Measurements from ENCODE around the gene C5orf22. TPM values are rescaled to one million over a fixed set of nuclear protein-coding genes. Genes with fewer than 3 reads are reported as not detected.
"Not testable (repeated sequence)": the region's sequence is repeated elsewhere in the genome, so short reads cannot be mapped to it uniquely, and the experiment has no call there.

The C5orf22 gene
- total RNA-seq, 2 experiments from 2014 or later = 25.1 to 29.0 TPM

- ChIA-PET CTCF (no interaction called here), POLR2A (no interaction called here)
- no peak for DNase-seq
- H3K4me1 Mint-ChIP-seq (ENCODE audit: low read depth) = no peaks in the 10 kb centered on the region
- peaks cover 8% of the 10 kb centered on the region for H3K27me3 Mint-ChIP-seq
- no peaks in the 10 kb centered on the region for H3K9me3 Mint-ChIP-seq
- H3K4me3 Mint-ChIP-seq = no peak overlapping the region
- H3K36me3 Mint-ChIP-seq = no peaks in the 10 kb centered on the region
- no peak overlapping the region for H3K27ac Mint-ChIP-seq
- intact Hi-C loops (cut with micrococcal nuclease) = no loop called here
Measured at GRCh38 chr5:31585166-31585894, 53.2 kb downstream of the C5orf22 start.

DNA sequence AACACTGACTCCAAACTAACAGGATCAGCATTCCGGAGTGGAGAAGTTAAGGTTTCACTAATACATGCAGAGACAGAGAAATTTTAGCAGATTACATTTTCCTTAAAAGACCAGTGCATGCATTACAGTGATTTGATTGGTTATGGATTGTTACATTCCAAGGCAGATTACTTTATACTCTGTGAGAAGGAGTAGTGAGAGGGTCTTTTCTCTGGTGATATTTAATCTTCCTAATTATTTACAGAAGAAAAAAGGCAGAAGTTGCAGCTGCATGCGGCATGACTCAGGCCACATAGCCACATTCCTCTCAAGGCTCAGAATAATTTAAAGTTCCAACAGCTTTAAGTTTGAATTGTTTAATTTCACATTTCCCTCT is 53.8 kb downstream of the C5orf22 start:
- Mint-ChIP-seq H3K9me3 (no peaks in the 10 kb centered on the region), H3K27ac (no peak overlapping the region), H3K27me3 (peaks cover 8% of the 10 kb centered on the region), H3K4me3 (no peak overlapping the region), H3K4me1 (ENCODE audit: low read depth) (no peaks in the 10 kb centered on the region), H3K36me3 (no peaks in the 10 kb centered on the region)
- ChIA-PET POLR2A (no interaction called here), CTCF (no interaction called here)
- DNase-seq = no peak
- intact Hi-C loops (cut with micrococcal nuclease) = no loop called here

DNA sequence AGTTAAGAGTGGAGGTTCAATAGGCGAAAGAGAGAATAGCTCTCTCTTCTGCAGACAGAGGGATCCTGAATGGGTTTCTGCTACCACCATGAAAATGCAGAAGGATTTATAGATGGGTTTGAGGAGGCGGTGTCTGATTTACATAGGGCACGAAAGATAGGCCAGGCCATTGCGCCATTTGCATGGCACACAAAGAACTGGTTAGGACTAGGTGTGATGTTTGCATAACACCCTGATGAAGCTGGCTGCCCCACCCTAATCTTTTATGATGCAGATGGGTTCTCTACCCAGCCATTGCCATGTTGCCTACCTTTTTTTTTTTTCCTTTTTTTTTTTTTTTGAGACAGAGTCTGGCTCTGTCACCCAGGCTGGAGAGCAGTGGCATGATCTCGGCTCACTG is 55.4 kb downstream of the C5orf22 start:
- H3K4me3 Mint-ChIP-seq = no peak overlapping the region
- H3K4me1 Mint-ChIP-seq (ENCODE audit: low read depth) = no peaks in the 10 kb centered on the region
- ChIA-PET CTCF (no interaction called here), POLR2A (no interaction called here)
- H3K9me3 Mint-ChIP-seq = no peaks in the 10 kb centered on the region
- H3K27me3 Mint-ChIP-seq = peaks cover 8% of the 10 kb centered on the region
- DNase-seq = no peak
- H3K27ac Mint-ChIP-seq = no peak overlapping the region
- intact Hi-C loops (cut with micrococcal nuclease) = no loop called here
- H3K36me3 Mint-ChIP-seq = no peaks in the 10 kb centered on the region

GRCh38 chr5:31593665-31594064 is 61.6 kb downstream of the C5orf22 start:
- intact Hi-C loops (cut with micrococcal nuclease) = no loop called here
- Mint-ChIP-seq H3K27me3 (peaks cover 5% of the 10 kb centered on the region), H3K4me3 (no peak overlapping the region), H3K4me1 (ENCODE audit: low read depth) (no peaks in the 10 kb centered on the region), H3K27ac (no peak overlapping the region), H3K36me3 (no peaks in the 10 kb centered on the region), H3K9me3 (no peaks in the 10 kb centered on the region)
- ChIA-PET POLR2A (no interaction called here), CTCF (interaction anchor here (0.6 to 0.9 kb wide), 2 partner anchors 44 to 45 kb away, joined by 4 read pairs; partner anchors contain the start of gene PDZD2)
- no peak for DNase-seq

DNA sequence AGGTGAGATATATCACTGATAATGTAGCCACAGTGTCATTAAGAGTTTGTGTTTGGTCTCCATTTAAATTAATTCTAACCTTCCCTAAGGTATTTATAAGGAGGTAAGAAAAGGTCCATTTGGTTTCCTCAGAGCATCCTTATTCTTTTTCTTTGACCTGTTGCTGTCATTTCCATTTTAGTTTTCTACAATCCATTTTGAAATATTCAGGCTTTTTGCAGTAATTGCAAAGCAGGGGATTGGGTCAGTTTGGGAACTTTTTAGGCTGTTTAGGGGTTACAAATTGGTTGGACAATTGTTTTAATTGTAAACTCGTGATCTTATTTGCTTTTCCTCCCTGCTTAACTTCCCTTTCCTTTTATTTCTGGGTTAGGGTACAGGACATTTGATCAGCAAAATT is 64.3 kb downstream of the C5orf22 start:
- no peaks in the 10 kb centered on the region for H3K4me1 Mint-ChIP-seq (ENCODE audit: low read depth)
- intact Hi-C loops (cut with micrococcal nuclease) = no loop called here
- DNase-seq = no peak
- H3K36me3 Mint-ChIP-seq = no peaks in the 10 kb centered on the region
- H3K4me3 Mint-ChIP-seq = no peak overlapping the region
- ChIA-PET POLR2A (no interaction called here), CTCF (no interaction called here)
- H3K27me3 Mint-ChIP-seq = peaks cover 5% of the 10 kb centered on the region
- no peaks in the 10 kb centered on the region for H3K9me3 Mint-ChIP-seq
- no peak overlapping the region for H3K27ac Mint-ChIP-seq

- ChIA-PET CTCF (interaction anchor here (0.6 to 1.1 kb wide), 6 partner anchors 10 to 494 kb away, joined by 3 to 5 read pairs (median 3); partner anchors contain the start of genes C5orf22 and DROSHA), POLR2A (no interaction called here)
- no peaks in the 10 kb centered on the region for H3K36me3 Mint-ChIP-seq
- H3K27ac Mint-ChIP-seq = no peak overlapping the region
- H3K4me3 Mint-ChIP-seq = no peak overlapping the region
- peaks cover 5% of the 10 kb centered on the region for H3K27me3 Mint-ChIP-seq
- DNase-seq = no peak
- intact Hi-C loops (cut with micrococcal nuclease) = no loop called here
- no peaks in the 10 kb centered on the region for H3K4me1 Mint-ChIP-seq (ENCODE audit: low read depth)
- H3K9me3 Mint-ChIP-seq = no peaks in the 10 kb centered on the region
Measured at GRCh38 chr5:31598640-31599611, 66.8 kb downstream of the C5orf22 start.

- DNase-seq, CTCF ChIA-PET: not testable (repeated sequence)
Measured at GRCh38 chr5:31602305-31602704, 70.2 kb downstream of the C5orf22 start.

GRCh38 chr5:31604240-31604639 is 72.1 kb downstream of the C5orf22 start:
- POLR2A ChIA-PET = no interaction called here
- H3K36me3 Mint-ChIP-seq = no peaks in the 10 kb centered on the region

More at GRCh38 chr5:31602305-31602704, 70.2 kb downstream of the C5orf22 start:
- H3K4me3 Mint-ChIP-seq; intact Hi-C loops (cut with micrococcal nuclease); H3K9me3 Mint-ChIP-seq; H3K36me3 Mint-ChIP-seq; H3K27me3 Mint-ChIP-seq; H3K27ac Mint-ChIP-seq; H3K4me1 Mint-ChIP-seq (ENCODE audit: low read depth); POLR2A ChIA-PET: not testable (repeated sequence)

GRCh38 chr5:31604644-31605043 is 72.5 kb downstream of the C5orf22 start:
- Mint-ChIP-seq H3K36me3 (no peaks in the 10 kb centered on the region), H3K27ac (no peak overlapping the region), H3K27me3 (no peaks in the 10 kb centered on the region), H3K4me1 (ENCODE audit: low read depth) (no peaks in the 10 kb centered on the region), H3K4me3 (no peak overlapping the region), H3K9me3 (no peaks in the 10 kb centered on the region)
- DNase-seq = no peak
- intact Hi-C loops (cut with micrococcal nuclease) = no loop called here
- ChIA-PET CTCF (no interaction called here), POLR2A (interaction anchor here (0.7 kb wide), 1 partner anchor 26 kb away, joined by 3 read pairs; no protein-coding TSS in a partner anchor)

More at GRCh38 chr5:31604240-31604639, 72.1 kb downstream of the C5orf22 start:
- intact Hi-C loops (cut with micrococcal nuclease) = no loop called here
- DNase-seq = no peak
- Mint-ChIP-seq H3K27me3 (no peaks in the 10 kb centered on the region), H3K4me3 (no peak overlapping the region), H3K4me1 (ENCODE audit: low read depth) (no peaks in the 10 kb centered on the region), H3K9me3 (no peaks in the 10 kb centered on the region), H3K27ac (no peak overlapping the region)
- CTCF ChIA-PET = no interaction called here

Other genes starting within 250 kb of the C5orf22 start
- gene DROSHA, start 208 bp upstream of the C5orf22 start, total RNA-seq = 10 to 100 TPM; 59.6 to 66.1 TPM
- not detected for gene PDZD2, start 106.8 kb downstream of the C5orf22 start, total RNA-seq

Measured in activated CD4-positive, alpha-beta memory T cell treated with anti-CD3 and anti-CD28 coated beads for 36 hours (primary cell).